GM19395 (cell line): ENCODE measurements around the gene NTRK3.
"Not testable (repeated sequence)": the region's sequence is repeated elsewhere in the genome, so short reads cannot be mapped to it uniquely, and the experiment has no call there.

Experiments
- ATAC-seq: cut with Tn5 transposase; IDR thresholded peaks from one replicate; pipeline ENCODE4 v1.9.1; 2021; ENCODE audit warnings: mild to moderate bottlenecking, moderate library complexity; ENCODE audit not compliant: unreplicated experiment

The NTRK3 gene

GRCh38 chr15:88038261-88038660 is 218.3 kb downstream of the NTRK3 start:
- ATAC-seq = no peak

GRCh38 chr15:88036154-88036839 is 220.2 kb downstream of the NTRK3 start:
- no peak for ATAC-seq

GRCh38 chr15:88035381-88035780 is 221.2 kb downstream of the NTRK3 start:
- no peak for ATAC-seq

- not testable (repeated sequence) for ATAC-seq
These were observed 223.1 kb downstream of the NTRK3 start for GRCh38 chr15:88033421-88033820.

GRCh38 chr15:88032787-88033186 is 223.8 kb downstream of the NTRK3 start:
- no peak for ATAC-seq

- no peak for ATAC-seq
These were observed 225.1 kb downstream of the NTRK3 start for GRCh38 chr15:88031461-88031860.

GRCh38 chr15:88029696-88030095 is 226.8 kb downstream of the NTRK3 start:
- ATAC-seq = no peak

- ATAC-seq = no peak
These were observed 228.5 kb downstream of the NTRK3 start for GRCh38 chr15:88028024-88028423.

GRCh38 chr15:88023914-88024313 is 232.6 kb downstream of the NTRK3 start:
- no peak for ATAC-seq

- ATAC-seq = no peak
These were observed 233.8 kb downstream of the NTRK3 start for GRCh38 chr15:88022716-88023115.

GRCh38 chr15:88021601-88022000 is 234.9 kb downstream of the NTRK3 start:
- no peak for ATAC-seq

GRCh38 chr15:88020806-88021205 is 235.7 kb downstream of the NTRK3 start:
- ATAC-seq = no peak

GRCh38 chr15:88019656-88020055 is 236.9 kb downstream of the NTRK3 start:
- no peak for ATAC-seq

- ATAC-seq = no peak
These were observed 237.5 kb downstream of the NTRK3 start for GRCh38 chr15:88018869-88019641.

- no peak for ATAC-seq
These were observed 238.8 kb downstream of the NTRK3 start for GRCh38 chr15:88017753-88018152.

GRCh38 chr15:88016406-88016805 is 240.1 kb downstream of the NTRK3 start:
- ATAC-seq = no peak

- ATAC-seq = no peak
These were observed 241.2 kb downstream of the NTRK3 start for GRCh38 chr15:88015228-88015860.

- no peak for ATAC-seq
These were observed 241.9 kb downstream of the NTRK3 start for GRCh38 chr15:88014454-88015160.

- ATAC-seq = no peak
These were observed 243.4 kb downstream of the NTRK3 start for GRCh38 chr15:88013111-88013510.

GRCh38 chr15:88012688-88013087 is 243.9 kb downstream of the NTRK3 start:
- ATAC-seq = no peak

- ATAC-seq = no peak
These were observed 244.3 kb downstream of the NTRK3 start for GRCh38 chr15:88012233-88012632.
